ENCODE results near the gene SBNO2.

The SBNO2 gene

GRCh38 chr19:1068009-1069001 lies 105.8 kb downstream of the SBNO2 start:
- H3K9ac ChIP-seq (ENCODE audit: low read length) = no peak overlapping the region
- peaks cover 8% of the 10 kb centered on the region for H3K4me1 ChIP-seq (ENCODE audit: control insufficient read depth, low read depth, low read length)
- H3K27me3 ChIP-seq (ENCODE audit: control insufficient read depth, insufficient read depth, low read length) = peaks cover 72% of the 10 kb centered on the region
- H3K27ac ChIP-seq (ENCODE audit: low read length) = no peak overlapping the region
- H3K9me3 ChIP-seq (ENCODE audit: control insufficient read depth, low read depth, low read length) = no peaks in the 10 kb centered on the region
- no peaks in the 10 kb centered on the region for H3K36me3 ChIP-seq (ENCODE audit: control insufficient read depth, low read depth, low read length)
- H3K4me3 ChIP-seq (ENCODE audit: low read length) = no peak overlapping the region

- H3K27me3 ChIP-seq (ENCODE audit: control insufficient read depth, insufficient read depth, low read length) = peaks cover 72% of the 10 kb centered on the region
- peaks cover 8% of the 10 kb centered on the region for H3K4me1 ChIP-seq (ENCODE audit: control insufficient read depth, low read depth, low read length)
- peak overlapping the region; percentile 37 for H3K4me3 ChIP-seq (ENCODE audit: low read length)
- H3K9me3 ChIP-seq (ENCODE audit: control insufficient read depth, low read depth, low read length) = no peaks in the 10 kb centered on the region
- H3K9ac ChIP-seq (ENCODE audit: low read length) = no peak overlapping the region
- H3K27ac ChIP-seq (ENCODE audit: low read length) = no peak overlapping the region
- no peaks in the 10 kb centered on the region for H3K36me3 ChIP-seq (ENCODE audit: control insufficient read depth, low read depth, low read length)
Observed at GRCh38 chr19:1067341-1067957, 106.6 kb downstream of the SBNO2 start.

- Histone ChIP-seq H3K4me1 (ENCODE audit: control insufficient read depth, low read depth, low read length) (peaks cover 8% of the 10 kb centered on the region), H3K9ac (ENCODE audit: low read length) (no peak within 1 kb of the TSS), H3K4me3 (ENCODE audit: low read length) (peak within 1 kb of the TSS; percentile 37), H3K9me3 (ENCODE audit: control insufficient read depth, low read depth, low read length) (no peaks in the 10 kb centered on the region), H3K27ac (ENCODE audit: low read length) (no peak within 1 kb of the TSS), H3K36me3 (ENCODE audit: control insufficient read depth, low read depth, low read length) (no peaks in the 10 kb centered on the region), H3K27me3 (ENCODE audit: control insufficient read depth, insufficient read depth, low read length) (peaks cover 68% of the 10 kb centered on the region)
Observed at GRCh38 chr19:1066748-1067340, 107.2 kb downstream of the SBNO2 start, which contains the start of gene ARHGAP45. TSS of gene ARHGAP45 (plus strand) at chr19:1067167. CDS start at chr19:1067406, 239 bp downstream.

GRCh38 chr19:1066251-1066747 lies 107.8 kb downstream of the SBNO2 start:
- no peak overlapping the region for H3K9ac ChIP-seq (ENCODE audit: low read length)

GRCh38 chr19:1065606-1066109 lies 108.4 kb downstream of the SBNO2 start:
- no peaks in the 10 kb centered on the region for H3K9me3 ChIP-seq (ENCODE audit: control insufficient read depth, low read depth, low read length)
- no peak overlapping the region for H3K4me3 ChIP-seq (ENCODE audit: low read length)
- no peak overlapping the region for H3K27ac ChIP-seq (ENCODE audit: low read length)
- no peak overlapping the region for H3K9ac ChIP-seq (ENCODE audit: low read length)
- peaks cover 59% of the 10 kb centered on the region for H3K27me3 ChIP-seq (ENCODE audit: control insufficient read depth, insufficient read depth, low read length)
- H3K36me3 ChIP-seq (ENCODE audit: control insufficient read depth, low read depth, low read length) = no peaks in the 10 kb centered on the region
- peaks cover 8% of the 10 kb centered on the region for H3K4me1 ChIP-seq (ENCODE audit: control insufficient read depth, low read depth, low read length)

More at GRCh38 chr19:1066251-1066747, 107.8 kb downstream of the SBNO2 start:
- Histone ChIP-seq H3K36me3 (ENCODE audit: control insufficient read depth, low read depth, low read length) (no peaks in the 10 kb centered on the region), H3K9me3 (ENCODE audit: control insufficient read depth, low read depth, low read length) (no peaks in the 10 kb centered on the region), H3K27me3 (ENCODE audit: control insufficient read depth, insufficient read depth, low read length) (peaks cover 63% of the 10 kb centered on the region), H3K4me3 (ENCODE audit: low read length) (no peak overlapping the region), H3K27ac (ENCODE audit: low read length) (no peak overlapping the region), H3K4me1 (ENCODE audit: control insufficient read depth, low read depth, low read length) (peaks cover 8% of the 10 kb centered on the region)

- Histone ChIP-seq H3K4me1 (ENCODE audit: control insufficient read depth, low read depth, low read length) (peaks cover 8% of the 10 kb centered on the region), H3K27ac (ENCODE audit: low read length) (no peak overlapping the region), H3K9ac (ENCODE audit: low read length) (no peak overlapping the region), H3K27me3 (ENCODE audit: control insufficient read depth, insufficient read depth, low read length) (peaks cover 54% of the 10 kb centered on the region), H3K9me3 (ENCODE audit: control insufficient read depth, low read depth, low read length) (no peaks in the 10 kb centered on the region), H3K4me3 (ENCODE audit: low read length) (peak overlapping the region; percentile 56), H3K36me3 (ENCODE audit: control insufficient read depth, low read depth, low read length) (no peaks in the 10 kb centered on the region)
Observed at GRCh38 chr19:1064661-1065605, 109.1 kb downstream of the SBNO2 start.

GRCh38 chr19:1063909-1064660 lies 110.0 kb downstream of the SBNO2 start:
- Histone ChIP-seq H3K9me3 (ENCODE audit: control insufficient read depth, low read depth, low read length) (no peaks in the 10 kb centered on the region), H3K9ac (ENCODE audit: low read length) (no peak overlapping the region), H3K36me3 (ENCODE audit: control insufficient read depth, low read depth, low read length) (no peaks in the 10 kb centered on the region), H3K4me3 (ENCODE audit: low read length) (peak overlapping the region; percentile 56), H3K27ac (ENCODE audit: low read length) (no peak overlapping the region), H3K4me1 (ENCODE audit: control insufficient read depth, low read depth, low read length) (peaks cover 8% of the 10 kb centered on the region), H3K27me3 (ENCODE audit: control insufficient read depth, insufficient read depth, low read length) (peaks cover 45% of the 10 kb centered on the region)

GRCh38 chr19:1063030-1063908 lies 110.8 kb downstream of the SBNO2 start:
- H3K9me3 ChIP-seq (ENCODE audit: control insufficient read depth, low read depth, low read length) = no peaks in the 10 kb centered on the region
- no peaks in the 10 kb centered on the region for H3K36me3 ChIP-seq (ENCODE audit: control insufficient read depth, low read depth, low read length)
- H3K4me3 ChIP-seq (ENCODE audit: low read length) = no peak overlapping the region
- peaks cover 8% of the 10 kb centered on the region for H3K4me1 ChIP-seq (ENCODE audit: control insufficient read depth, low read depth, low read length)
- H3K27me3 ChIP-seq (ENCODE audit: control insufficient read depth, insufficient read depth, low read length) = peaks cover 37% of the 10 kb centered on the region
- H3K27ac ChIP-seq (ENCODE audit: low read length) = no peak overlapping the region
- no peak overlapping the region for H3K9ac ChIP-seq (ENCODE audit: low read length)

GRCh38 chr19:1062387-1063029 lies 111.6 kb downstream of the SBNO2 start:
- no peaks in the 10 kb centered on the region for H3K36me3 ChIP-seq (ENCODE audit: control insufficient read depth, low read depth, low read length)
- no peaks in the 10 kb centered on the region for H3K9me3 ChIP-seq (ENCODE audit: control insufficient read depth, low read depth, low read length)
- H3K27me3 ChIP-seq (ENCODE audit: control insufficient read depth, insufficient read depth, low read length) = peaks cover 29% of the 10 kb centered on the region
- H3K27ac ChIP-seq (ENCODE audit: low read length) = no peak overlapping the region
- H3K9ac ChIP-seq (ENCODE audit: low read length) = no peak overlapping the region
- H3K4me1 ChIP-seq (ENCODE audit: control insufficient read depth, low read depth, low read length) = peaks cover 8% of the 10 kb centered on the region
- no peak overlapping the region for H3K4me3 ChIP-seq (ENCODE audit: low read length)
